DND-41 (cell line): ENCODE measurements around the gene JMJD1C.
"Not testable (repeated sequence)": the region's sequence is repeated elsewhere in the genome, so short reads cannot be mapped to it uniquely, and the experiment has no call there.

ENCODE experiments used
- ATAC-seq: fragments of 200-7000 bp; cut with Tn5 transposase; 3 replicates; pipeline ENCODE4 v1.9.1; 2021; ENCODE audit warnings: low read depth; ENCODE audit not compliant: insufficient read depth
- DNase-seq: peaks from one replicate; pipeline ENCODE4 v3.0.0-alpha.2; 2020
- H2AFZ ChIP-seq: 2 replicates; pipeline ENCODE4 v1.6.0; 2012; ENCODE audit warnings: low read depth, low read length
- H3K27ac ChIP-seq: 2 replicates; pipeline ENCODE4 v1.5.1; 2012; ENCODE audit warnings: low read length, inconsistent platforms
- H3K27me3 ChIP-seq: fragments of 200-600 bp; sonication (generic); 2 replicates; pipeline ENCODE4 v1.6.0; 2012; ENCODE audit warnings: low read length, mild to moderate bottlenecking, inconsistent platforms; ENCODE audit not compliant: insufficient read depth, poor library complexity
- H3K36me3 ChIP-seq: 2 replicates; pipeline ENCODE4 v1.5.1; 2012; ENCODE audit warnings: low read length, inconsistent platforms; ENCODE audit not compliant: insufficient read depth
- H3K4me1 ChIP-seq: 2 replicates; pipeline ENCODE4 v1.5.1; 2012; ENCODE audit warnings: mild to moderate bottlenecking, low read length; ENCODE audit not compliant: insufficient read depth
- H3K4me2 ChIP-seq: 2 replicates; pipeline ENCODE4 v1.6.0; 2012; ENCODE audit warnings: mild to moderate bottlenecking, moderate library complexity, low read length, inconsistent platforms; ENCODE audit not compliant: insufficient read depth
- H3K4me3 ChIP-seq, 2 experiments: fragments of 200-600 bp in 1 of 2; shearing (Covaris generic) in 1 of 2; 2 replicates each; pipeline ENCODE4 v1.5.1; 2012 to 2016; ENCODE audit warnings: inconsistent platforms in 2 of 2, low read length in 2 of 2, mild to moderate bottlenecking in 2 of 2, low read depth in 1 of 2, moderate library complexity in 1 of 2
- H3K79me2 ChIP-seq: 2 replicates; pipeline ENCODE4 v1.6.0; 2012; ENCODE audit warnings: low read length, inconsistent platforms; ENCODE audit not compliant: insufficient read depth
- H3K9ac ChIP-seq: 2 replicates; pipeline ENCODE4 v1.6.0; 2012; ENCODE audit warnings: low read depth, mild to moderate bottlenecking, inconsistent platforms, low read length, moderate library complexity
- H3K9me3 ChIP-seq: 2 replicates; pipeline ENCODE4 v1.5.1; 2012; ENCODE audit warnings: low read length, moderate library complexity, mild to moderate bottlenecking, inconsistent platforms; ENCODE audit not compliant: insufficient read depth, severe bottlenecking
- H4K20me1 ChIP-seq: 2 replicates; pipeline ENCODE4 v1.6.0; 2012; ENCODE audit warnings: low read length; ENCODE audit not compliant: insufficient read depth
- CTCF ChIP-seq: IDR thresholded peaks from 2 replicates; pipeline ENCODE4 v1.5.1; 2012; ENCODE audit warnings: borderline replicate concordance, low read length, moderate library complexity, mild to moderate bottlenecking; ENCODE audit not compliant: poor library complexity, severe bottlenecking; ENCODE audit errors: extremely low read depth
- EZH2 ChIP-seq: IDR thresholded peaks from 3 replicates; pipeline ENCODE4 v1.6.1; 2012; ENCODE audit warnings: borderline replicate concordance, low read depth, mild to moderate bottlenecking, moderate library complexity, low read length, inconsistent platforms; ENCODE audit not compliant: severe bottlenecking

JMJD1C gene

GRCh38 chr10:63155388-63156020 is 310.3 kb downstream of the JMJD1C start:
- Histone ChIP-seq H3K36me3 (peaks cover 34% of the 10 kb centered on the region), H3K4me3 (no peak overlapping the region), H3K27ac (no peak overlapping the region), H3K4me2 (no peak overlapping the region), H4K20me1 (peaks cover 9% of the 10 kb centered on the region), H3K27me3 (no peaks in the 10 kb centered on the region), H3K9ac (no peak overlapping the region), H2AFZ (no peak overlapping the region), H3K4me1 (no peaks in the 10 kb centered on the region), H3K79me2 (no peaks in the 10 kb centered on the region), H3K9me3 (no peaks in the 10 kb centered on the region)
- no peak for DNase-seq
- ATAC-seq, result no peak
- no peak for TF ChIP-seq EZH2
- TF ChIP-seq CTCF, result no peak

- Histone ChIP-seq H3K9me3 (no peaks in the 10 kb centered on the region), H3K27ac (no peak overlapping the region), H3K27me3 (no peaks in the 10 kb centered on the region), H3K4me2 (no peak overlapping the region), H4K20me1 (peaks cover 9% of the 10 kb centered on the region), H3K4me3 (no peak overlapping the region), H3K9ac (no peak overlapping the region), H3K36me3 (peaks cover 36% of the 10 kb centered on the region), H3K79me2 (peaks cover 4% of the 10 kb centered on the region; the same call in 1 of the 2 replicates), H3K4me1 (no peaks in the 10 kb centered on the region), H2AFZ (no peak overlapping the region)
- no peak for TF ChIP-seq CTCF
- TF ChIP-seq EZH2, result no peak
- ATAC-seq (no peak), DNase-seq (no peak)
Measured at GRCh38 chr10:63154546-63155387, 311.0 kb downstream of the JMJD1C start.

- Histone ChIP-seq H3K79me2 (peaks cover 10% of the 10 kb centered on the region; the same call in 1 of the 2 replicates), H3K36me3 (peaks cover 36% of the 10 kb centered on the region)
- not testable (repeated sequence) for H3K27me3 ChIP-seq, H3K4me2 ChIP-seq, DNase-seq, H3K9me3 ChIP-seq, H2AFZ ChIP-seq, ATAC-seq, H3K4me1 ChIP-seq, H4K20me1 ChIP-seq, H3K27ac ChIP-seq, H3K9ac ChIP-seq, H3K4me3 ChIP-seq
Measured at GRCh38 chr10:63153868-63154545, 311.8 kb downstream of the JMJD1C start.

- peaks cover 36% of the 10 kb centered on the region for H3K79me2 ChIP-seq
- no peaks in the 10 kb centered on the region for H3K27me3 ChIP-seq
- H2AFZ ChIP-seq, result no peak overlapping the region
- no peaks in the 10 kb centered on the region for H3K9me3 ChIP-seq
- peaks cover 40% of the 10 kb centered on the region for H3K36me3 ChIP-seq
- no peak overlapping the region for H3K4me2 ChIP-seq
- TF ChIP-seq CTCF, result no peak
- TF ChIP-seq EZH2, result no peak
- no peak overlapping the region for H3K4me3 ChIP-seq
- no peak overlapping the region for H3K9ac ChIP-seq
- H4K20me1 ChIP-seq, result peaks cover 3% of the 10 kb centered on the region; the same call in 1 of the 2 replicates
- ATAC-seq (no peak), DNase-seq (no peak)
- H3K4me1 ChIP-seq, result no peaks in the 10 kb centered on the region
- H3K27ac ChIP-seq, result no peak overlapping the region
Measured at GRCh38 chr10:63150745-63151144, 315.0 kb downstream of the JMJD1C start.
